HepG2 (cell line): ENCODE measurements around the gene EEF1AKMT4.

Experiments
- EZH2 ChIP-seq: conservative IDR thresholded peaks from 2 replicates; pipeline ENCODE4 v1.6.1; 2012; ENCODE audit warnings: mild to moderate bottlenecking, low read depth, low read length, moderate library complexity
- FOXJ3 ChIP-seq: sonication (generic); formaldehyde crosslinking; IDR thresholded peaks from 2 replicates; pipeline ENCODE4 v1.4.0; 2020; ENCODE audit warnings: missing genetic modification reagents, mild to moderate bottlenecking, borderline replicate concordance
- HCFC1 ChIP-seq: fragments of 150-350 bp; IDR thresholded peaks from 2 replicates; pipeline ENCODE4 v1.6.1; 2014; ENCODE audit warnings: low read depth, low read length
- IRF2 ChIP-seq: IDR thresholded peaks from 2 replicates; pipeline ENCODE4 v1.6.1; 2018; ENCODE audit warnings: missing genetic modification reagents, missing compliant biosample characterization
- POLR2AphosphoS2 ChIP-seq: IDR thresholded peaks from 2 replicates; pipeline ENCODE4 v1.6.1; 2011; ENCODE audit warnings: low read depth, low read length, improper control_type of control experiment
- POLR2AphosphoS5 ChIP-seq: IDR thresholded peaks from 2 replicates; pipeline ENCODE4 v1.6.1; 2012; ENCODE audit warnings: low read depth, low read length
- ZNF3 ChIP-seq: IDR thresholded peaks from 2 replicates; pipeline ENCODE4 v1.7.0; 2017; ENCODE audit warnings: inconsistent platforms
- ZNF629 ChIP-seq: sonication (generic); formaldehyde crosslinking; conservative IDR thresholded peaks from 2 replicates; pipeline ENCODE4 v1.5.0; 2020; ENCODE audit warnings: missing genetic modification reagents
- TF ChIP-seq, protein P1 (sequence below): sonication (generic); formaldehyde crosslinking; IDR thresholded peaks from 2 replicates; pipeline ENCODE4 v1.5.0; 2020; ENCODE audit warnings: mild to moderate bottlenecking, missing genetic modification reagents, moderate library complexity
- TF ChIP-seq, protein P2 (sequence below): sonication (generic); formaldehyde crosslinking; IDR thresholded peaks from 2 replicates; pipeline ENCODE4 v1.4.0; 2020; ENCODE audit warnings: missing genetic modification reagents, borderline replicate concordance

DNA sequence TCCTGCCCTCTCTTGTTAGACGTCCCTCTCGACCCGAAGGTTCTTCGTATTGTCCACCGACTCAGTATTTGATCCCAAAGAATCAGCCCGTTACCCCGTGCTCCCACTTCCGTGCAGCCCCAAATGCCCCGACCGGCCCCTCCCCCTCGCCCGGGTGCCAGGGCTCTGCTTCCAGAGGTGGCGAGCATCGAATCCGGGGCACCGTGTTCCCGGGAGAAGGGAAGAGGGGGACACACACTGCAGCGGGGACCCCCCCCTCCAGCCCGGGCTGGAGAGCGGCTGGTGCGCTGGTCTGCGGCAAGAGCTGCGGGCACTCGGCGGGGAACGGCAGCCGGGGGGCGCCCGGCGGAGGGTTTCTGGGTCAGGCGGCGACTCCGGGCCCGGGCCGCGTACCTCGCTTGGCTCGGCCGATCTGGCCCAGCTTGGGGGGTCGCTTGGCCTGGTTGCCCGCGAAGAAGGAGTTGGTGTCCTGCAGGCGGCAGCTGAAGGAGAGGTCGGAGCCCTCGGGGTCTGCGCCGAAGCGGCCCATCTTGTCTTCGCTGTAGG is 11.3 kb downstream of the EEF1AKMT4 start:
- TF ChIP-seq ZNF3 (CRISPR knock-in tag), result no peak
- no peak for TF ChIP-seq POLR2AphosphoS2
- TF ChIP-seq EZH2, result no peak; the same call in none of the 2 replicates
- TF ChIP-seq FOXJ3, result no peak
- TF ChIP-seq HCFC1, result no peak
- TF ChIP-seq IRF2, result no peak
- no peak for TF ChIP-seq POLR2AphosphoS5
- TF ChIP-seq, protein P1, sequence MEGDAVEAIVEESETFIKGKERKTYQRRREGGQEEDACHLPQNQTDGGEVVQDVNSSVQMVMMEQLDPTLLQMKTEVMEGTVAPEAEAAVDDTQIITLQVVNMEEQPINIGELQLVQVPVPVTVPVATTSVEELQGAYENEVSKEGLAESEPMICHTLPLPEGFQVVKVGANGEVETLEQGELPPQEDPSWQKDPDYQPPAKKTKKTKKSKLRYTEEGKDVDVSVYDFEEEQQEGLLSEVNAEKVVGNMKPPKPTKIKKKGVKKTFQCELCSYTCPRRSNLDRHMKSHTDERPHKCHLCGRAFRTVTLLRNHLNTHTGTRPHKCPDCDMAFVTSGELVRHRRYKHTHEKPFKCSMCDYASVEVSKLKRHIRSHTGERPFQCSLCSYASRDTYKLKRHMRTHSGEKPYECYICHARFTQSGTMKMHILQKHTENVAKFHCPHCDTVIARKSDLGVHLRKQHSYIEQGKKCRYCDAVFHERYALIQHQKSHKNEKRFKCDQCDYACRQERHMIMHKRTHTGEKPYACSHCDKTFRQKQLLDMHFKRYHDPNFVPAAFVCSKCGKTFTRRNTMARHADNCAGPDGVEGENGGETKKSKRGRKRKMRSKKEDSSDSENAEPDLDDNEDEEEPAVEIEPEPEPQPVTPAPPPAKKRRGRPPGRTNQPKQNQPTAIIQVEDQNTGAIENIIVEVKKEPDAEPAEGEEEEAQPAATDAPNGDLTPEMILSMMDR (CRISPR knock-in tag), result no peak
- no peak for TF ChIP-seq ZNF629 (CRISPR knock-in tag)
- TF ChIP-seq, protein P2, sequence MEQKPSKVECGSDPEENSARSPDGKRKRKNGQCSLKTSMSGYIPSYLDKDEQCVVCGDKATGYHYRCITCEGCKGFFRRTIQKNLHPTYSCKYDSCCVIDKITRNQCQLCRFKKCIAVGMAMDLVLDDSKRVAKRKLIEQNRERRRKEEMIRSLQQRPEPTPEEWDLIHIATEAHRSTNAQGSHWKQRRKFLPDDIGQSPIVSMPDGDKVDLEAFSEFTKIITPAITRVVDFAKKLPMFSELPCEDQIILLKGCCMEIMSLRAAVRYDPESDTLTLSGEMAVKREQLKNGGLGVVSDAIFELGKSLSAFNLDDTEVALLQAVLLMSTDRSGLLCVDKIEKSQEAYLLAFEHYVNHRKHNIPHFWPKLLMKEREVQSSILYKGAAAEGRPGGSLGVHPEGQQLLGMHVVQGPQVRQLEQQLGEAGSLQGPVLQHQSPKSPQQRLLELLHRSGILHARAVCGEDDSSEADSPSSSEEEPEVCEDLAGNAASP (CRISPR knock-in tag), result no peak
